GM19463 (cell line): ENCODE data around the gene MZB1.
"Not testable (repeated sequence)": the region's sequence is repeated elsewhere in the genome, so short reads cannot be mapped to it uniquely, and the experiment has no call there.

Experiments used
- ATAC-seq: cut with Tn5 transposase; IDR thresholded peaks from one replicate; pipeline ENCODE4 v1.9.1; 2021; ENCODE audit warnings: mild to moderate bottlenecking, moderate library complexity; ENCODE audit not compliant: unreplicated experiment

Gene MZB1

GRCh38 chr5:139378101-139378825 is 11.4 kb downstream of the MZB1 start:
- no peak for ATAC-seq

GRCh38 chr5:139377226-139377625 is 12.5 kb downstream of the MZB1 start:
- no peak for ATAC-seq

GRCh38 chr5:139376364-139376763 is 13.3 kb downstream of the MZB1 start:
- ATAC-seq, result no peak

- ATAC-seq, result no peak
Observed at GRCh38 chr5:139374909-139375308, 14.8 kb downstream of the MZB1 start.

- no peak for ATAC-seq
Observed at GRCh38 chr5:139371482-139372435, 18.0 kb downstream of the MZB1 start.

- no peak for ATAC-seq
Observed at GRCh38 chr5:139369181-139369580, 20.5 kb downstream of the MZB1 start.

- no peak for ATAC-seq
Observed at GRCh38 chr5:139368613-139369012, 21.1 kb downstream of the MZB1 start.

GRCh38 chr5:139364466-139364865 is 25.2 kb downstream of the MZB1 start:
- no peak for ATAC-seq

GRCh38 chr5:139363937-139364336 is 25.8 kb downstream of the MZB1 start:
- ATAC-seq, result no peak

GRCh38 chr5:139361835-139362429 is 27.8 kb downstream of the MZB1 start:
- ATAC-seq, result no peak

GRCh38 chr5:139360384-139360783 is 29.3 kb downstream of the MZB1 start:
- no peak for ATAC-seq

- ATAC-seq, result no peak
Observed at GRCh38 chr5:139358064-139358463, 31.6 kb downstream of the MZB1 start.

- not testable (repeated sequence) for ATAC-seq
Observed at GRCh38 chr5:139355900-139356299, 33.8 kb downstream of the MZB1 start.

GRCh38 chr5:139354186-139354585 is 35.5 kb downstream of the MZB1 start:
- no peak for ATAC-seq

- ATAC-seq, result not testable (repeated sequence)
Observed at GRCh38 chr5:139347863-139348262, 41.9 kb downstream of the MZB1 start.

GRCh38 chr5:139345442-139345841 is 44.3 kb downstream of the MZB1 start:
- not testable (repeated sequence) for ATAC-seq

GRCh38 chr5:139344177-139344576 is 45.5 kb downstream of the MZB1 start:
- no peak for ATAC-seq

- no peak for ATAC-seq
Observed at GRCh38 chr5:139343476-139343875, 46.2 kb downstream of the MZB1 start.

- ATAC-seq, result no peak
Observed at GRCh38 chr5:139342423-139342723, 47.3 kb downstream of the MZB1 start.

- peak; percentile 93 for ATAC-seq
Observed at GRCh38 chr5:139341689-139342422, 47.9 kb downstream of the MZB1 start, which contains the start of gene PAIP2. Gene PAIP2 (plus strand): TSS chr5:139341854. CDS start chr5:139363785, 21,931 bp downstream.

- no peak for ATAC-seq
Observed at GRCh38 chr5:139341187-139341688, 48.5 kb downstream of the MZB1 start.
